22Rv1 (cell line): ENCODE results near the gene PHF1.
A peak's percentile ranks its signal among the peaks of the same experiment; 100 is the strongest.

Source experiments
- ZFX ChIP-seq: fragments of 450-650 bp; IDR thresholded peaks from 2 replicates; pipeline ENCODE4 v1.6.1; 2017; ENCODE audit warnings: antibody characterized with exemption, borderline replicate concordance
- TF ChIP-seq, protein P1 (sequence below): fragments of 450-650 bp; IDR thresholded peaks from 2 replicates; pipeline ENCODE4 v1.5.1; 2017; ENCODE audit warnings: mild to moderate bottlenecking

GRCh38 chr6:33410711-33411631 lies at the start of gene PHF1:
- TF ChIP-seq, protein P1, sequence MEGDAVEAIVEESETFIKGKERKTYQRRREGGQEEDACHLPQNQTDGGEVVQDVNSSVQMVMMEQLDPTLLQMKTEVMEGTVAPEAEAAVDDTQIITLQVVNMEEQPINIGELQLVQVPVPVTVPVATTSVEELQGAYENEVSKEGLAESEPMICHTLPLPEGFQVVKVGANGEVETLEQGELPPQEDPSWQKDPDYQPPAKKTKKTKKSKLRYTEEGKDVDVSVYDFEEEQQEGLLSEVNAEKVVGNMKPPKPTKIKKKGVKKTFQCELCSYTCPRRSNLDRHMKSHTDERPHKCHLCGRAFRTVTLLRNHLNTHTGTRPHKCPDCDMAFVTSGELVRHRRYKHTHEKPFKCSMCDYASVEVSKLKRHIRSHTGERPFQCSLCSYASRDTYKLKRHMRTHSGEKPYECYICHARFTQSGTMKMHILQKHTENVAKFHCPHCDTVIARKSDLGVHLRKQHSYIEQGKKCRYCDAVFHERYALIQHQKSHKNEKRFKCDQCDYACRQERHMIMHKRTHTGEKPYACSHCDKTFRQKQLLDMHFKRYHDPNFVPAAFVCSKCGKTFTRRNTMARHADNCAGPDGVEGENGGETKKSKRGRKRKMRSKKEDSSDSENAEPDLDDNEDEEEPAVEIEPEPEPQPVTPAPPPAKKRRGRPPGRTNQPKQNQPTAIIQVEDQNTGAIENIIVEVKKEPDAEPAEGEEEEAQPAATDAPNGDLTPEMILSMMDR, result peak; percentile 30; the same call in 1 of the 2 replicates
- no peak for TF ChIP-seq ZFX
